H1 (cell line): ENCODE results near the gene PRKAG1. TPM values are rescaled to one million over a fixed set of nuclear protein-coding genes. Genes with fewer than 3 reads are reported as not detected.
A peak's percentile ranks its signal among the peaks of the same experiment; 100 is the strongest.

ENCODE experiments used
- CBX5 ChIP-seq: fragments of 300-800, 300-1000 bp; sonication (generic); IDR thresholded peaks from 2 replicates; pipeline ENCODE4 v1.7.1; 2016; ENCODE audit warnings: antibody characterized with exemption, low read length, low read depth
- CBX8 ChIP-seq: fragments of 300-800, 300-1000 bp; sonication (generic); IDR thresholded peaks from 2 replicates; pipeline ENCODE4 v1.7.1; 2016; ENCODE audit warnings: low read depth, low read length, borderline replicate concordance
- CREB1 ChIP-seq: IDR thresholded peaks from 2 replicates; pipeline ENCODE4 v1.6.1; 2012; ENCODE audit warnings: inconsistent platforms
- JUND ChIP-seq: IDR thresholded peaks from 2 replicates; pipeline ENCODE4 v1.6.1; 2011; ENCODE audit warnings: mild to moderate bottlenecking, improper control_type of control experiment, low read length
- KDM1A ChIP-seq: fragments of 200-600, 300-600 bp; sonication (generic); IDR thresholded peaks from 2 replicates; pipeline ENCODE4 v1.7.1; 2016; ENCODE audit warnings: mild to moderate bottlenecking, low read length, borderline replicate concordance
- POU5F1 ChIP-seq: IDR thresholded peaks from 2 replicates; pipeline ENCODE4 v1.6.1; 2011; ENCODE audit warnings: low read depth, mild to moderate bottlenecking, low read length, moderate library complexity
- RAD21 ChIP-seq, 2 experiments: IDR thresholded peaks in 1 of 2; conservative IDR thresholded peaks in 1 of 2; 2 replicates each; pipeline ENCODE4 v1.6.1; 2011; ENCODE audit warnings: low read depth in 2 of 2, low read length in 2 of 2, improper control_type of control experiment in 1 of 2, inconsistent platforms in 1 of 2, mild to moderate bottlenecking in 1 of 2, moderate library complexity in 1 of 2
- SIN3A ChIP-seq, 2 experiments: IDR thresholded peaks in 1 of 2; conservative IDR thresholded peaks in 1 of 2; 2 replicates each; pipeline ENCODE4 v1.6.1; 2011 to 2012; ENCODE audit warnings: low read length in 2 of 2, improper control_type of control experiment in 1 of 2, low read depth in 1 of 2, mild to moderate bottlenecking in 1 of 2
- SUZ12 ChIP-seq: fragments of 200-600 bp; sonication (generic); IDR thresholded peaks from 2 replicates; pipeline ENCODE4 v1.6.1; 2012; ENCODE audit warnings: mild to moderate bottlenecking, inconsistent platforms, low read length, moderate library complexity, mixed read lengths
- TAF1 ChIP-seq: IDR thresholded peaks from 2 replicates; pipeline ENCODE4 v1.6.1; 2011; ENCODE audit warnings: mild to moderate bottlenecking, low read depth, low read length
- polyA plus RNA-seq, 7 experiments: library from polyadenylated mRNA; depleted of rRNA in 3 of 7; stranded (reverse) in 5 of 7; unstranded in 2 of 7; fragments of >200 nt in 5 of 7; fragments of 200-250 nt in 2 of 7; gene quantifications; 1 replicate in 5 of 7; 2 replicates in 1 of 7; 4 replicates in 1 of 7; pipeline versions ENCODE4 v1.2.1 to v1.2.3, GENCODE V29; 2011 to 2013; ENCODE audit warnings: missing spikeins in 2 of 7, mixed read lengths in 2 of 7
- total RNA-seq: library from RNA; stranded (reverse); fragmentation: NEBNext Ultra II Directional; extraction: Animal tissue kit (Norgen Biotek cat#: 25700); gene quantifications from 2 replicates; pipeline ENCODE4 v1.2.1, GENCODE V29; 2021

The PRKAG1 gene
- total and polyA plus RNA-seq, 2 of the 8 experiments (the other 6 are each of a cell fraction or from before 2014, with no cell fraction given) = 38.6 to 57.5 TPM

GRCh38 chr12:48995086-48995879, 23.3 kb downstream of the PRKAG1 start (continued):
- peak; percentile 27; the same call in 1 of the 2 replicates for TF ChIP-seq SUZ12
- TF ChIP-seq KDM1A = peak; percentile 96
- TF ChIP-seq TAF1 = peak; percentile 62
- no peak for TF ChIP-seq CBX5
- peak; percentile 80 to 83 for TF ChIP-seq RAD21 (IDR thresholded peaks at IDR 0.05 in 1 of 2, conservative IDR thresholded peaks at IDR 0.05 in 1 of 2; ENCODE audit: low read depth in 2 of 2, low read length in 2 of 2)
- TF ChIP-seq CBX8 = no peak
- TF ChIP-seq CREB1 = 0 out of 2 replicates have a peak, but pooled peaks have one; percentile 23
- TF ChIP-seq JUND = no peak
- no peak for TF ChIP-seq POU5F1
- peak in 1 of 2 experiments; percentile 58; a peak in 1 of 4 replicates for TF ChIP-seq SIN3A (conservative IDR thresholded peaks at IDR 0.05 in 1 of 2, IDR thresholded peaks at IDR 0.05 in 1 of 2; ENCODE audit: low read depth in 1 of 2, low read length in 2 of 2)
